ELR (cell line): Measurements from ENCODE around the gene FFAR2.
"Not testable (repeated sequence)": the region's sequence is repeated elsewhere in the genome, so short reads cannot be mapped to it uniquely, and the experiment has no call there.

Source experiments
- DNase-seq: peaks from one replicate; pipeline ENCODE4 v3.0.0-alpha.2; 2015; ENCODE audit warnings: low read depth

The FFAR2 gene

DNA sequence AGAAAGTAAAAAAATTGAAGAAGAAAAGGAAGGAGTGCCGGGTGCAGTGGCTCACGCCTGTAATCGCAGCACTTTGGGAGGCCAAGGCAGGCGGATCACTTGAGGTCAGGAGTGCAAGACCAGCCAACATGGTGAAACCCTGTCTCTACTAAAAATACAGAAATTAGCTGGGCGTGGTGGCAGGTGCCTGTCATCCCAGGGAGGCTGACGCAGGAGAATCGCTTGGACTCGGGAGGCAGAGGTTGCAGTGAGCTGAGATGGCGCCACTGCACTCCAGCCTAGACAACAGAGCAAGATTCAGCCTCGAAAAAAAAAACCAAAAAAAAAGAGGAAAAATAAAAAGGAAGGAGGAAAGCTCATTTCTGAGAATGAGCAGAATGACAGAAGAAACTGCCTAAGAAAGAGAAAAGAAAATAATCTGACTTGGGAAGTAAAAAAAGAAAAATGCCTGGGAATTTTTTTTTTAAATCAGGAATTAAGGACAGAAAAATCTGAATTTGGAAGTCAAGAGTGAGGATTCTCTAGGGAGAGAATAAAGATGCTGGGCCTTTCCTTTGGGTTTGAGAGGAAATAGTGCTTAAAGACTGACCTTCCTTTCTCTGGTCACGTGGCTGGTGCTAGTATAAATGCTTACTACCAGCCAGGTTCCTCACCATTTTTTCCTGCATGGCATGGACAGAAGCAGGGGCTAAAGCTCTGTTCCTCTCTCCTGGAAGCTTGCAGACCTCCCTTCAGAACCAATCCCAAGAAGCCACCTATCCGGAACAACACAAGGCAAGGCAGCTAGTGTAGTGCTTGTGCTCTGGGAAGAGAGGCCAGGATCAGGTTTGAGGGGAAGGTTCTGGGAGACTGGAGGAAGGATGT, at the start of gene FFAR2:
Gene FFAR2, plus strand, starts transcription at position 652 of the 864 bp plus-strand sequence. CDS start 1,458 bp downstream, outside the sequence.
- no peak for DNase-seq

GRCh38 chr19:35398570-35398969, 49.5 kb upstream of the FFAR2 start:
- no peak for DNase-seq

GRCh38 chr19:35399231-35399630, 48.8 kb upstream of the FFAR2 start:
- no peak for DNase-seq

DNA sequence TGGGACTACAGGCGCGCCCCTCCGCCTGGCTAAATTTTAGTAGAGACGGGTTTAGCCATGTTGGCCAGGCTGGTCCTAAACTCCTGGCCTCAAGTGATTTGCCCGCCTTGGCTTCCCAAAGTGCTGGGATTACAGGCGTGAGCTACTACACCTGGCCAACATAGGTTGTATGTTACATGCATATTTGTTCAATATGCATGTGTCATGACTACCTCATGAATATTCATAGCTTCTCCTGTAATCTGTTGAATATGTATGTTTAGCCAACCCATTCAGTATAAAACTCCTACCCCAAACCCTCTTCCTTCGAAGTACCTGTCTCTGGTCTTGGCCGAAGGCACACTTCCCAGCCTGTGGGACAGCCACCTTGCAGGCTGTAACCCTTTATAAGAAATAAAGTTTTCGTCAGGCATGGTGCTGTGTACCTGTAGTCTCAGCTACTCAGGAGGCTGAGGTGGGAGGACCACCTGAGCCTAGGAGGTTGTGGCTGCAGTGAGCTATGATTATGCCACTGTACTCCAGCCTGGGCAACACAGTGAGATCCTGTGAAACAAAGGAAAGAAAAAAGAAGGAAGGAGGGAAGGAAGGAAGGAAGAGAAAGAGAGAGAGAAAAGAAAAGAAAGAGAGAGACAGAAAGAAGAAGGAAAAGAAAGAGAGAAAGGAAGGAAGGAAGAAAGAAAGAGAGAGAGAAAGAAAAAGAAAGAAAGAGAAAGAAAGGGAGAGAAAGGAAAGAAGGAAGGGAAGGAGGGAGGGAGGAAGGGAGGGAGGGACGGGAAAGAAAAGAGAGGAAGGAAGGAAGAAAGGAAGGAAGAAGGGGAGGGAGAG, 47.9 kb upstream of the FFAR2 start:
- DNase-seq: no peak

GRCh38 chr19:35400773-35401100, 47.3 kb upstream of the FFAR2 start:
- no peak for DNase-seq

GRCh38 chr19:35401416-35401815, 46.6 kb upstream of the FFAR2 start:
- DNase-seq: not testable (repeated sequence)

GRCh38 chr19:35403116-35403760, 44.8 kb upstream of the FFAR2 start:
- no peak for DNase-seq

- peak; percentile 84 for DNase-seq
Observed at GRCh38 chr19:35404879-35405622, 43.0 kb upstream of the FFAR2 start.

DNA sequence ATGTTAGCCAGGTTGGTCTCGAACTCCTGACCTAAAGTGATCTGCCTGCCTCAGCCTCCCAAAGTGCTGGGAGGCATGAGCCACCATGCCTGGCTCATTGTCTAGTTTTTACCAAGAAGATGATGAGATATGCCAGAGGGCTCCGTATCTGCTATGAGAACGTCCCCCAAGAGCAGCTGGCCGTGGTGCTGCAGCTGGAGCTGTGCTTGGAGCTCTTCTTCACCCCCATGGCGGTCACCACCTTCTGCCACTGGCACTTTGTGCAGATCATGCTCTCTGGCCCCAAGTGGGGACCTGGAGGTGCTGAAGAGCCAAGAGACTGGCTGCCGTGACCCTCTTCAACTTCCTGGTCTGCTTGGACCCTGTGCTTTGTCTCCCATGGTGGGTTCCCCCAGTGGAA, 40.4 kb upstream of the FFAR2 start:
- DNase-seq: no peak

DNA sequence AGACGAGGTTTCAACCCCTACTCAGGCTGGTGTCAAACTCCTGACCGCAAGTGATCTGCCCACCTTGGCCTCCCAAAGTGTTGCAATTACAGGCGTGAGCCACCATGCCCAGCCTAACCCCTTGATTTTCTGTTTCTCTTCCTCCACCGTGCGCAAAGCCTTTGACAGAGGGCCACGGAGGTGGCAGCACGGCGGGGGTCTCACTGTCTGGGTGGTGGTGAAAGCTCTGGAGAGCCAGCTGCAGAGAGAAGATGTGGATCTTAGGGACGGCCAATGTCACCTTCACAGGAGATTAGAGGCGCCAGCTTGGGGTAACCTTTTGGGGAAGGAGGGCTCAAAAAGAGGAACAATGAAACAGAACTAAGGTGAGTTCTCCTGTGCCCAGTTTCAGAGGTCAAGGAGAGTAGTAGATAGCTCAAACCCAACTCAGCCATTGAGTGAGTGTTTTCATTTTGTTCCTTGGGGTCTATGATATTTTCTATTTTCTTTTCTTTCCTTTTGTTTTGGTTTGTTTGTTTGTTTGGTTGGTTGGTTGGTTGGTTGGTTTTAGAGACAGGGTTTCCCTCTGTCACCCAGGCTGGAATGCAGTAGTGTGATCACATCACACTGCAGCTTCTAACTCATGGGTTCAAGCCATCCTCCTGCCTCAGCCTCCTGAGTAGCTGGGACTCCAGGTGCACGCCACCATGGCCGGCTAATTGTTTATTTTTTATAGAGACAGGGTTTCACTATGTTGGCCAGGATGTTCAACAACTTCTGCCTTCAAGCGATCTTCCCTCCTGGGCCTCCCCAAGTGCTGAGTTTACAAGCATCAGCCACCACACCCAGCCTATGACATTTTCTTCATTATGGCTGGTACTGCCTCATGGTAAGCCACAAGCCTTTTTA, 39.5 kb upstream of the FFAR2 start:
- DNase-seq: no peak

GRCh38 chr19:35409191-35409590, 38.9 kb upstream of the FFAR2 start:
- DNase-seq: no peak

DNA sequence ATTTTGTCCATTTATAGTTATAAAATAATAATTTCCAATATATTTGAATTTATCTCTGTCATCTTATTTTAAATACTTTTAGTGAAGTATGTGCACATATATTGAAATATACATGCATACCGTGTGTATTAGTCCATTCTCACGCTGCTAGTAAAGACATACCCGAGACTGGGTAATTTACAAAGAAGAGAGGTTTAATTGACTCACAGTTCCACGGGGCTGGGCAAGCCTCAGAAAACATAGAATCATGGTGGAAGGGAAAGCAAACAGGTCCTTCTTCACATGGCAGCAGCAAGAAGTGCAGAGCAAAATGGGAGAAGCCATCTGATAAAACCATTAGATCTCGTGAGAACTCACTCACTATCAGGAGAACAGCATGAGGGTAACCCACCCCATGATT, 37.6 kb upstream of the FFAR2 start:
- DNase-seq: no peak

DNA sequence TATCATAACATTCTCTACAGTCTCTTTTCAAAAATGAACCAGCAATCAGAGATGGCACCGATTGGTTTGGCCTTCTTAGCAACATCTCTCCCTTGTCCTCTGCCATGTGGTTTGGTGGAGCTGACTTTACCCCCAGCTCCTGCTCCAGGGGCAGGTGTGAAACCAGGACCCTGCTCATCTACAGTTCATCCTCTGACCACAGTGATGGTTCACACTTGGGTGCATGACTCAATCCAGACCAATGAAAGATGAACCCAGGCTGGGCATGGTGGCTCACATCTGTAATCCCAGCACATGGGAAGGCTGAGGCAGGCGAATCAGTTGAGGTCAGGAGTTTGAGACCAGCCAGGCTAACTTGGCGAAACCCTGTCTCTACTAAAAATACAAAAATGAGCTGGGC, 33.6 kb upstream of the FFAR2 start:
- no peak for DNase-seq

DNA sequence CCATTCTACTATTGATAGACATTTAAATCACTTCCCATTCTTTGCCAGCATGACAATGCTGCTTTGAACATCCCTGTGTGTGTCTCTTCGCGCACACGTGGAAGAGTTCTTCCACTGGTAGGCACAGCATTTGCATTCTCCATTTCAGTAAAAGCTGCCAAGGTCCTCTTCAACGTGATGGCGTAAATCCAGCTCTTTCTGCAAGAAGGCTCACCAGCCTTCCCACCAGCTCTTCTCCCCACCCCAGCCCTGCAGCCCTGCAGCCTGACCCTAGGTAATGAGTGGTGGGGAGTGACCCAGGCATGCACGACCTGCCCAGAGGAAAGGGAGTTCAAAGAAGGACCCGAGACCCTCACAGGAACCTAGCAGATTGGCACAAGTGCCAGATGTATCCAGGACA, 31.7 kb upstream of the FFAR2 start:
- DNase-seq: no peak

DNA sequence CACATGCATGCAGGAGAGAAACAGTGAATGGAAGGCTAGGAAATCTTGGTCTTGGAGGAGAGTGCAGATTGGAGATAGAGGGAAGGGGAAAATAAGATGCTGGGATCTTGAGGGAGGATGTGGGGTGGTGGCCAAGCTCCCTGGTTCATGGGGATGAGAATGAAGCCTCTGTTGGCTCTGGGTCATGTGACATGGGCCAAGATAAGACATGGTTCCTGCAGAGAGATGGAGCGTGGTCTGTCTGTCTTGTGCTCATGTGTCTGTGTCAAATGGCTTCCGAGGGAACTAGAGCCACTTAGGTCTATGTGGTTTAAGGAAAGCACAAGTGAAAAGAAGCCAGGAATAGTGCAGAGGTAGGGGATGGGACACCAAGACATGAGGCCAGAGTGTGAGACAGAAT, 30.8 kb upstream of the FFAR2 start:
- no peak for DNase-seq

GRCh38 chr19:35417713-35418534, 30.1 kb upstream of the FFAR2 start:
- no peak for DNase-seq

DNA sequence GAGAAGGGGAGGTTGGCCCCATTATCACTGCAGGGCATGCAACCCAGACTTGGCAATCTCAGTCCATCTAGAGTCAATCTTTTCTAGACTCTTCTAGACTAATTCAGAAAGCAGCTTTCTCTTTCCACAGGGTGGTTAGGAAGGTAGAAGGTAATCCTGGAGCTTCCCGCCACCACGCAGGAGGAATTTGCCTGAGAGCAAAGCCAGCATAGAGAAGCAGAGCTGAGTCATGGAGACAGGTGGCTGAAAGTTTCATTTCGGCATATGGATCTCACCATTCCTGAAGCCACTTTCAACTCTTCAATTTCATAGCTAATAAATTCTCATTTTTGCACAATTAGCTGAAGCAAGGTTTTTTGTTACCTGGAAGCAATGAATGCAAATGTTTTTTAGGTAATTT, 29.0 kb upstream of the FFAR2 start:
- no peak for DNase-seq

GRCh38 chr19:35419805-35420204, 28.3 kb upstream of the FFAR2 start:
- DNase-seq: no peak

DNA sequence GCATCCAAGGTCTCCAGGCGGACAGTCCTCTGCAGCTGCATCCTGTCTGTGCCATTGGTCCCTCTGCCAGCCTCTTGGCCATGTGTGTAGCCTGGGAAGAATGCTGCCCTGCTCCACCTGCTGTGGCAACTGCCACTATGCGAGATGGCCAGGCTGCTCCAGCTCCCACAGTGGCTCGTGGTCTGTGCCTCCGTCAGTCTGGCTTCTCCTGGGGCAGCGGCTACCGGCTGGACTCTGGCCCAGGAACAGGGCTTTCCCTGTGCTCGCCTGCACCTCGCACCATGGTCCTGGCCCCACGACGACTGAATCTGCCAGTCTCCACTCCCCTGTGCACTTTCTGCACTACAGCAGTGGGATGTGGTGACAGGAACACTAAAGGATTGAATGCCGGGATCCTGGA, 26.7 kb upstream of the FFAR2 start:
- DNase-seq: no peak

DNA sequence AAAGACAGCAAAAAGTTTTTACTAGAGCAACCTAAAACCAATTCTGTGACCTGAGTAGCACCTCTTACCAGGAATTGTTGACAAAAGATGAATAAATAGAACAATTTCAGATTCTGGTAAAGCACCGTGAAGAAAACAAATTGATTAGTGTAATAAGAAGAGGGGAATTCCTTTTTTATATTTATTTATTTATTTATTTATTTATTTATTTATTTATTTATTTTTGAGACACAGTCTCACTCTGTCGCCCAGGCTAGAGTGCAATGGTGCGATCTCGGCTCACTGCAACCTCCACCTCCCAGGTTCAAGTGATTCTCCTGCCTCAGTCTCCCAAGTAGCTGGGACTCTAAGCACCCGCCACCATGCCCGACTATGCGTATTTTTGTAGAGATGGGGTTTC, 24.7 kb upstream of the FFAR2 start:
- DNase-seq: not testable (repeated sequence)
